Breast epithelium (tissue), 3 donors: ENCODE measurements around the gene CLSTN2.

Experiments
- POLR2A ChIP-seq: fragments of 450-650 bp; IDR thresholded peaks from one replicate; pipeline ENCODE4 v1.6.1; 2016; ENCODE audit warnings: antibody characterized with exemption, mild to moderate bottlenecking, moderate library complexity
- TF ChIP-seq, protein P1 (sequence below), 3 donors: fragments of 450-650 bp; IDR thresholded peaks; one replicate each; pipeline ENCODE4 v1.5.1; 2016 to 2017; ENCODE audit warnings: antibody characterized with exemption in 3 of 3, mild to moderate bottlenecking in 3 of 3, moderate library complexity in 3 of 3

DNA sequence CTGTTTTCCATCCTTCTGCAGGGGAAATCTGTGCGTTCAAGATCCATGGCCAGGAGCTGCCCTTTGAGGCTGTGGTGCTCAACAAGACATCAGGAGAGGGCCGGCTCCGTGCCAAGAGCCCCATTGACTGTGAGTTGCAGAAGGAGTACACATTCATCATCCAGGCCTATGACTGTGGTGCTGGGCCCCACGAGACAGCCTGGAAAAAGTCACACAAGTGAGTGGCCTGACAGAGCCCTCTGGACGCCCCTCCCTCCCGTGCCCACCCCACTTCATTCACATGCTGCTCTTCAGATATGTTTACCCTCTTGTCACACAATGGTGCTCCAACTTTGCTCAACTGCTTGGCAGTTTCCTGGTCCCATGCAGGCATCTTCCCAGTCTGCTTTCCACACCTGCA, 468.6 kb downstream of the CLSTN2 start:
- TF ChIP-seq, protein P1, sequence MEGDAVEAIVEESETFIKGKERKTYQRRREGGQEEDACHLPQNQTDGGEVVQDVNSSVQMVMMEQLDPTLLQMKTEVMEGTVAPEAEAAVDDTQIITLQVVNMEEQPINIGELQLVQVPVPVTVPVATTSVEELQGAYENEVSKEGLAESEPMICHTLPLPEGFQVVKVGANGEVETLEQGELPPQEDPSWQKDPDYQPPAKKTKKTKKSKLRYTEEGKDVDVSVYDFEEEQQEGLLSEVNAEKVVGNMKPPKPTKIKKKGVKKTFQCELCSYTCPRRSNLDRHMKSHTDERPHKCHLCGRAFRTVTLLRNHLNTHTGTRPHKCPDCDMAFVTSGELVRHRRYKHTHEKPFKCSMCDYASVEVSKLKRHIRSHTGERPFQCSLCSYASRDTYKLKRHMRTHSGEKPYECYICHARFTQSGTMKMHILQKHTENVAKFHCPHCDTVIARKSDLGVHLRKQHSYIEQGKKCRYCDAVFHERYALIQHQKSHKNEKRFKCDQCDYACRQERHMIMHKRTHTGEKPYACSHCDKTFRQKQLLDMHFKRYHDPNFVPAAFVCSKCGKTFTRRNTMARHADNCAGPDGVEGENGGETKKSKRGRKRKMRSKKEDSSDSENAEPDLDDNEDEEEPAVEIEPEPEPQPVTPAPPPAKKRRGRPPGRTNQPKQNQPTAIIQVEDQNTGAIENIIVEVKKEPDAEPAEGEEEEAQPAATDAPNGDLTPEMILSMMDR (IDR thresholded peaks at IDR 0.05): no peak
- TF ChIP-seq POLR2A: no peak
